Kidney tubule cell (primary cell): ENCODE results near the gene KIF26B.
"Not testable (repeated sequence)": the region's sequence is repeated elsewhere in the genome, so short reads cannot be mapped to it uniquely, and the experiment has no call there.

Source experiments
- DNase-seq: peaks from one replicate; pipeline ENCODE4 v3.0.0-alpha.2; 2018; ENCODE audit warnings: low spot score

The KIF26B gene

DNA sequence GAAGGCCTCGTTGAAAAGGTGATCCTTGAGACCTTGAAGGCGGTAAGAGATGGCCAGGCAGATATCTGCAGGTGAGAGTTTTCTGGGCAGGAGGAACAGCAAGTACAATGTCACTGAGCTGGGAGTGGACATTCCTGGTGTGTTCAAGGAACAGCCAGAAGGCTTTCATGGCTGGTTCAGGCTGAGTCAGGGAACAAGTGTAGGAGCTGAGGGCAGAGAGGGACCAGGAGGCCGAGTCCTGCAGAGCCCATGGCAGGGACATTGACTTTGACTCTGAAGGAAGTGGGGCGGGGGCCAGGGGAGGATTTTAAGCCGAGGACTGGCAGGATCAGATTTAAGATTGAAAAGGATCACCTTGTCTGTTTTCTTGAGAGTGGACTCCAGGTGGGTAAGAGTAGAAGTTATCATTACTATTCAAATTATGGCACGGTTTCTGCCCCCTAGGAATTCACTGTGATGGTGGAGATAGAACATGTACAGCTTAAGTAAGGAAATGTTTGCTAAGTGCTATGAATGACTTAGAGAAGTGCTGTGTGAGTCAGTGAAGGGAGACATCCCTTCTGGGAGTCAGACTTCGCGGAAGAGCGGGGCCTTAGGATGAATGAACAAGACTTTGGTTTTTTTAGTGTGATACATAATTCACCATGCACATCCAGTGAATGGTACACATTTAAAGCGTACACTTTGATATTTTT is 202.3 kb downstream of the KIF26B start:
- peak; percentile 87 for DNase-seq

DNA sequence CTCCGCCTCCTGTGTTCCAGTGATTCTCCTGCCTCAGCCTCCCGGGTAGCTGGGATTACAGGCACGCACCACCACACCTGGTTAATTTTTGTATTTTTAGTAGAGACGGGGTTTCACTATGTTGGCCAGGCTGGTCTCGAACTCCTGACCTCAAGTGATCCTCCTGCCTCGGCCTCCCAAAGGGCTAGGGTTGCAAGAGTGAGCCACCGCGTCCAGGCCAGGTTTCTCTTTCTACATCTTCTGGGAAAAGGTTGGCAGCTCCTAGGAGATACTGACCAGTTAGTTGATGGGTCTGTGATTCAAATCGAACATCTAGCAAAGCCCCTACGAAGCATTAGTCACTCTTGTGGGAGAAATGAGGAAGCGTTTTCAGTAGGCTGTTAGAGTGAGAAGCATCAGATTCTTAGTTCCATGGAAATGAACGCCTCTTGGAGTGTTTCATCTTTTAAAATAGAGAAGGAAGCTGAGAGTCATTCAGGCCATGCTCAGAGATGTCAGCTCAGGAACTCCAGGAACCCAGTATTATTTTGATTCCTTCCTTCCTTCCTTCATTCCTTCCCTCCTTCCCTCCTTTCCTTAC is 204.4 kb downstream of the KIF26B start:
- DNase-seq, result not testable (repeated sequence)

DNA sequence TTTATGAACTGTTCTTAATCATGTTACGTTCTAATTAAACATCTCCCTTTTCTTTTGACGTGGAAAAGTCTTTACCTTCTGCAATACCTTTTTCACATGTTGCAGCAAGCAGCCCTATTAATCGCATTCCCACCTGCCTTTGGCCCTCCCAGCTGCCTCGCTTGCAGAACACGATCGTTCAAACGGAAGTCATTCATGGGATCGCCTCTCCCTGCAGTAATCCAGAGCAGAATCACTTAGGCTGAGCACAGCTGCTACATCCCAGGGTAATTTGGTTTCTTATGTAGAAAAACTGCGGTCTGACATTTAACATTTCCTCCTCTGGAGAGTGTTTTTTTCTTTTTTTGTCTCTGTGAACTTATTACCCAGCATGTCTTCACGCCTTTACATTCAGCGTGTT is 206.3 kb downstream of the KIF26B start:
- no peak for DNase-seq

DNA sequence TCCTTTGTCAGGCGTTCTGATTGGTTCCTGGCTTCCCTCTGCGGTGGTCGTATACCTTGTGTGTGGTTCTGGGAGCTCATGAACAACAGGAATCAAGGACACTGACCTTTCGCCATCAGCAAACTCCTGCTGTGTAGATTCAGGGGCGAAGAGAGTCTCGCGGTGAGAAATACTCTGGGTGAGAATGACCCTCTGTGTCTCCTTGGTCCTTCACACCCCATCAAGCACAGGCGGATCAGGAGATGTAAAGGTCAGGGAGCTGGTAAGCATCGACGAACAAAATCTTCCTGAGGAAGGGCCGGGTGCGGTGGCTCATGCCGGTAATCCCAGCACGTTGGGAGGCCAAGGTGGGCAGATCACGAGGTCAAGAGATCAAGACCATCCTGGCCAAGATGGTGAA is 207.2 kb downstream of the KIF26B start:
- no peak for DNase-seq

DNA sequence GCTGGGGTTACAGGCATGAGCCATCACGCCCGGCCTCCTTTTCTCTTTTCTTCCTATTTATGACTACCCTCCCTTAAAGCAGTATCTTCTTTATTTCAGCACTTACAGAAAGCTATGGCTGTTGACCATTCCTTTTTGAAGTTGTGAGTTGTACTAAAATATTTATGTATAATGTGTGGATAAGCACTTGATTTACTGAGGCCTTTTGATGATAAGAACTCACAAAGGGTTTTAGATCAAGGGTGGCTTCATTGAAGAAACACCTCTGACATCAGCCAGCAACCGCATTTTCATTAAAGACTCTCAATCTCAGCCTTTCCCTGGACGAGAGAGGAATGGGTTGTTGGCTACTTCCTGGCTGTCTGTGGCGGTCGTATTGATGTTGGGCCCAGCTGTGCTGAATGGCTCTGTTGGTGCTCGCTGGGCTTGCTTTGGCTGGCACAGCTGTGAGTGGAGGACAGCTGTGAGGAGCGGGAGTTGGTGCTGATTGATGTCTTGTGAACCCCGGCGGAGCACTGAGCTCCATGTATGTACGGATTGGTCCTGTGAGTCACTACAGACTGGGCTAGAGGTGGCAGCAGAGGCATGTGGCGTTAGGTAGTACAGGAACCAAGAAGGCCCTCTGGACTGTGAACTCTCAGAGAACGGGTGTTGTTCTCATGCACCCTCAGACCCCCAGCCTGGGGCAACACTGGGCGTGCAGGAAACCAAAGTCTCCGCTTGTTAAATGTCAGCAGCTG is 208.8 kb downstream of the KIF26B start:
- no peak for DNase-seq

DNA sequence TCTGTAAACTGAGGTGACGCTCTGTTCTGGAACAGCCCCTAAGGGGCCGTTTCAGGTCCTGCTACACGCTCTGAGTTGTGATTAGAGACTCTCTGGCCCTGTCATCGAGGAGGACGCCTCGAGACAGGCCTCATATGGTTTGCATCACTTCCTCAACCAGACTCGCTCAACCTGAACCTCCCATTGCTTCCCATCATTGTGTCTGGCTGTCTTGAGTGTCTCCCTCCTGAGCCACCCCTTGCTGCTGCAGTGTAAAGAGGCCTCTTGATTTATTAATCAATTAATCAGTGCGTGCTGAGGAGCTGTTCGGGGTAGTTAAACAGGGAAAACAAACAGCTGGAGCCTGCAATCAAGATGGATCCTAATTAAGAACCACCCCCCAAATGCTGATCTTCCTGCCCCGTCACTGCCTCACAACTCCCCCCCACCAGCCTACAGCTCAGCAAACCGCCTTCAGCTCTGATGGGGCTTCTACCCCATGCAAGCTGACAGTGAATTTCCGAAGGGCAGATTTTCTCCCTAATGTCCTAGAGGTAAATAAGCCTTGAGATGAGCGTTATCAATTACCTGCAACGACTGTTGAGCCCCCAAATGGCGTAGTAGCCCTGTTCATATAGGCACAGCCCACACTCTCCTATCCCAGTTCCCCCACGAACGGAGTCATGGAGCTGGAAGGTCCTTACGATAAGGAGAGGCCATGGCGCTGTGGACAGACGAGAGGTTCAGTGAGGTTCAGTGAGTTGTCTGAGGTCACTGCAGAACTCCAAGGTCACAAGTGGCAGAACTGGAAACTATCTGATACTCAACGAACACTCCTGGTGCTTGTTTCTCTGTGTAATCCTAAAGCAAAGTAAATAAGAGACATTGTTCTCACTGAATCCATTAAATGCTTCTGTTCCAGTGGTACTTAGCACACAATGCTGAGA is 210.6 kb downstream of the KIF26B start:
- peak; percentile 23 for DNase-seq

DNA sequence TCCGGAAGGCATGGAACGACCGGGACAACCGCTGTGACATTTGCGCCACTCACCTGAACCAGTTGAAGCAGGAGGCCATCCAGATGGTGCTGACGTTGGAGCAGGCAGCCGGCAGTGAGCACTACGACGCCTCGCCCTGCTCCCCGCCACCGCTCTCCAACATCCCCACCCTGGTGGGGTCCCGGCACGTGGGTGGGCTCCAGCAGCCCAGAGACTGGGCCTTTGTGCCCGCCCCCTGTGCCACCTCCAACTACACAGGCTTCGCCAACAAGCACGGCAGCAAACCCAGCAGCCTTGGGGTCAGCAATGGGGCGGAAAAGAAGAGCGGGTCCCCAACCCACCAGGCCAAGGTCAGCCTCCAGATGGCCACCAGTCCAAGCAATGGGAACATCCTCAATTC is 212.1 kb downstream of the KIF26B start:
- DNase-seq, result no peak

DNA sequence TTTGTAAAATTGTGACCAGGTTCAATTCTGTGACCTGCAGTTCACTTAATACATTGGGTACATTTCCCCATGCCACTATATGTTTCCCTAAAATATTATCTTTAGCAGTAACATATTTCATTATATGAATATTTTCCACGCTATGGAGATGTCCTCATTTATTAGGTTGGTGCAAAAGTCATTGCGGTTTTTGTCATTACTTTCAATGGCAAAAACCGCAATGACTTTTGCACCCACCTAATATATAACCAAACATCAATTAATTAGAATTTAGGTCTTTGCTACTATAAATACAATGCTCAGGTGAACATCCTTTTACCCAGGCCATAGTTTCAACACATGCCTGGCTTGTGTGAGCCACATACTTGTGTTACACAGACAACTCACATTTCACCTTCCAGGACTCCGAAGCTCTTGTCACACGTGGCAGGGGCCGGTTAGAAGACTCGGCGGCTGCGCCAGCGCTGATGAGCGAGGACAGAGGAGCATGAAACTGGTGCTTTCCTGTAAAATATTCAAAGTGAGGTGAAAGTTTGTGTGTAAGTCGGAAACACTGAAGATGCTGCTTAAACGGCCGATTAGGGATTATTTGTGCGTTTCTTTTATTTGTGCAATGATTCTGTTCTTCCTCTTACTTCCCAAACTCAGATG is 215.5 kb downstream of the KIF26B start:
- peak; percentile 6 for DNase-seq

DNA sequence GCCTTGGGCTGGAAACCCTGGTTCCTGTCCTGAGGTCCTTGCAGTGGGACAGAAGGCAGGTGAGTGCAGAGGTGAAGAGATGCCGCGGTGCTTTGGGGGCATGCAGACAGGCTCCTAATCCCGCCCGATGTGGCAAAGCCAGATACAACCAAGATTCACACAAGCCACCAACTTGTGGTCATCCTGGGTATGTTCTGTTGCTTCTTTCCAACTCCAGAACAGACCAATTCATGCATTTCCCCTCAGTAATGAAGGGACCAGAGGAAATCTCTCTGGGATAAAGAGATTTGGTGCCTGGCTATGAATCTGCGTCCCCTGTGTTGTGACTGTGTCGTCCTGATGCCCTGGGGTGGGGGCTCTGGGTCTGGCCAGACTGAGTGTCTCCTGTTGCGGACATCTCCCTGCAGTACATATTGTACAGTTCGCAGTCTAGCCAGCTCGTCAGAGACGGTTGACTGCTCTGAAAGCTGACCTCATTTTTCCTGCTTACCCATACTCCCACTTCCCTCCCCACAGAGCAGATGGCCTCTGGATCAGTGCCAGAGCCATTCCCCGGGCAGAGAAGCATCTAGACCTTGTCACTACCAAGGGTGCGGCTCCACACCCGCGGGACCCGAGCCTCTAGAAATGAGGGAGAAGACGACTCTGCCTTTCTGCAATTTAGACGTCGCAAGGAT is 216.3 kb downstream of the KIF26B start:
- peak; percentile 89 for DNase-seq

DNA sequence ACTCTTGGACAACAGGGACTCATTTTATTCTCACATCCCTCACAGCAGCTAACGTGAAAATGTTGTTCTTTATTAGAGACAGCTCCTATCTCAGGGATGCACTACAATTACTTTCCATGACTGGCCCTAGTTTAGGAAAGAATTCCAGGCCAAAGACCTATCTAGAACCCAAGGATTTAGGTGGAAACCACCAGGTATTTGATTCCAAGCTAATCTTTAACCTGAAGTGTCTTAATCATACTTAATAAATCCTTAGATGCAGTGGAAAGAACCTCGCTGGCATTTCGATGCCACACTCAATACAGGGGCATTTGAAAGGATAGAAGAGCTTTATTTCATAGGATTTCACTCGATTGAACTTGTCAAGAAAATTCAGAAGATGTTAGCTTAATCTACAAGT is 218.3 kb downstream of the KIF26B start:
- DNase-seq, result peak; percentile 45

DNA sequence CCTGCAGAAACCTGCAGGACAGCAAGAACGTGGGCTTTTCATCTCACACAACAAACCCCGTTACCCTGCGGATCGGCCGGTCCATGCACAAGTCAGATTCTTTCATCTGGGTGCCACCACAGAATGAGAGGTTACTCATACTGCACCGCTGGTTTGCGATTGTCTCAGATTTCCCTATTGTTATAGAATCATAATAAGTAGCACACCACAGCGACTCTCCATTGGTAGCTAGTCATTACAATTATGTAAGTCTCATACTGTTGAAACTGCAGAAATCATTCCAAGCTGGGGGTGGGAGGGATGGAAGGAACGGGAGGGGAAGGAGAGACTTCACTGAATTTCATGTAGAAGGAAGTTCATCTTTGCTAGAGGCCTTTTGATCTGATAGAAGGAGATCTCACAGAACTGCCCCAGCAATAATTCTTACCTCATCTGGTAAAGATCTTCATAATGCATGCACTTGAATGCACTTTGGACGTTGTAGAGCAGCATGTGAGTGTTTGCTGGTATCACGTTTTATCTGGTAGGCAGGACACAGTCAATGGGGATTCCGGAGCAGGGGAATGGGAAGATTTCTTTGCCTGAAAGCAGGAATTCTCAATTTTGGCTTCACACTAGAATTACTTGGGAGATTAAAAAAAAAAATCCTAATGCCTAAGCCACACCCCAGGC is 221.1 kb downstream of the KIF26B start:
- DNase-seq, result no peak

DNA sequence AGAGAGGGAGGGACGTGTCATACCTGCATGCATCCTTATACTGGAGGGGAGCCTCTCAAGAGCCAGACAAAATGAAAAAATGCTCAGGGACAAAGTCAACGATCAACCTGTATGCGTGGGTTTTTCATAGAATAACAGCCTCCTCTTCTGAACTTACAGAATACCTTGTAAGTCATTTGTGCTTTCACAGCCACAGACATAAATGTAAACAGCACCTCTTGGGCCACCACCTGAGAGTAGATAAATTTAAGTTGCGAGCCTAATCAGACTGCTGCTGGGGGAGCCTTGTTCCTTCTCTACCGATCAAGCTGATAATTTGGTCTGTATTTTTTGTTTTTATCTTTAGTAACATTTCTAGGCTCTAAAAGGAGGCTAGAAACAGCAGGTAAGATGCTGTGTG is 223.1 kb downstream of the KIF26B start:
- DNase-seq, result no peak

DNA sequence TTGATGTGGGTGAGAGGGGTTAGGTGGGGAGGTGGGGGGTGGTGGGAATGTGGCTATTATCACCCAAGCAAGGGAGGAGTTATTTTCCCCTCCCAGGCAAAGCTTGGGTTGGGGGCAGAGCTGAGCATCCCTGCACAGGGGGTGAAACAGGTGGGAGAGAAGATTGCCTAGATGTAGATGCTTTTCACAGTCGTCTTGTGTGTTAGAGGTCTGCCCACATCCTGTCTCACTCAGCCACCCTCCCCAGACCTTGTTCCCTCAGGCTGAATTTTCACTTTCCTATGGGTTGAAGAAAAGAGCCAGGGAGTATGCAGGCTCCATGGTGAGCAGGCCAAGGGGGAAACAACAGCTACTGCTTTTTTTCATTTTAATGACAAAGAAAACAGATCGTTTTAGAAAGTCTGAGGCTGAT is 223.5 kb downstream of the KIF26B start:
- DNase-seq, result peak; percentile 25

DNA sequence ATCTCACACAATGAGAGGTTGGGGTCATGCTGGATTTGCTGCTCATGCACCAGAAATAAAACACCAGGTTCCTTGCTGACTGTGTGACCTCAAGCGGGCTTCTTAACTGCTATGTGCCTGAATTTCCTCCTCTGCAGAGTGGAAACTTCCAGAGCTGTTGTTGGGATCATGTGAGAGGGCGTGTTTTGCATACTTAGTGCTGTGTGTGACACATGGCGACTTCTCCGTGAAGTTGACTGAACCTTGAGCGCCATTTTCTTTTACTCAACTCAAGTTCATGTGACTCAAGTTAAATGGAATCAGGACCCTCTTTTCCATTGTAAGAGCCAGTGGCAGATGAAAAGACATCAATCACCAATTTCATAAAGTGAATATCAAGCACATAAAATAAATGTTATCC is 224.0 kb downstream of the KIF26B start:
- DNase-seq, result peak; percentile 7

DNA sequence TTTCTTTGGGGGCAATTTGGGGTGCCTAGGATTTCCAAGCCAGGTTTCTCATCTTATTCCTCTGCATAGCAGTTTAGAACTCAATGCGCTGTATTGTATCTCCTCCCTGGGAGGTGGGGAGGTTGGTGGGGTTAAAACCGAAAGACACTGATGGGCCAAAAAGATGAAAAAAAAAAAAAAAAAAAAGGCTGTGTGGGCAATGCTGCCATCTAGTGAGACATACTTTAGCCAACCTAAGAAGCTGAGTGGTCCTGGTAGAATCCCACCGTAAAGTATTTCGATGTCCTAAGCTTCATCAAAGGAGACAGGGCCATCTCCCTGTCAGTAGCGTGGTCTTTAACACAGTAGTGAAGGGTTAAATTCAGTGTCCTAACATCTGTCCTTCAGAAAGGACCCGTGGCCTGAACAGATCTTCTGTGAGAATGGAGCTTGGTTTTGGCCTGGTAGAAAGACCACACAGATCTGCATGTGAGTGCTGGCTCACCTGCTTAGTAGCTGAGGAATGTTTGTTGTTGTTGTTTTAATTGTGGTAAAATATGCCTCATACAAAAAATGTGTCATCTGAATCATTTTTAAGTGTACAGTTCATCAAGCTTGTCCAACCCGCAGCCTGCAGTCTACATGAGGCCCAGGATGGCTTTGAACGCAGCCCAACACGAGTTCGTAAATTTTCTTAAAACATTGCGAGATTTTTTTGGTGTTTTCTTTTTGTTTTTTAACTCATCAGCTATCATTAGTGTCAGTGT is 226.2 kb downstream of the KIF26B start:
- DNase-seq, result peak; percentile 6

DNA sequence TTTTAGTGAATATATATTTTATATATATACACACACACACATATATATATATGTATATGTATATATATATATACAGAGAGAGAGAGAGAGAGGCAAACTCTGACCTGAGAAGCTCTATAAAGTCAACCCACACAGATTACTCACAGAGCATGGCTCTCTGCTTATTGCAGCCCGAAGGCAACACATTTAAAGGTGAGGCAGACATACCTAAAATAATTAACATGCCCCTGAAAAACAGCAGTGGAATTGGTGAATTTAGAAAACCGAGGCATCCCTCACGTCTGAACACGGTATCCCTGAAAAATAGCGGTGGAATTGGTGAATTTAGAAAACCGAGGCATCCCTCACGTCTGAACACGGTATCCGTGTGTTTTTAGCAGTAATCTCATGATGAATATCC is 228.2 kb downstream of the KIF26B start:
- no peak for DNase-seq

DNA sequence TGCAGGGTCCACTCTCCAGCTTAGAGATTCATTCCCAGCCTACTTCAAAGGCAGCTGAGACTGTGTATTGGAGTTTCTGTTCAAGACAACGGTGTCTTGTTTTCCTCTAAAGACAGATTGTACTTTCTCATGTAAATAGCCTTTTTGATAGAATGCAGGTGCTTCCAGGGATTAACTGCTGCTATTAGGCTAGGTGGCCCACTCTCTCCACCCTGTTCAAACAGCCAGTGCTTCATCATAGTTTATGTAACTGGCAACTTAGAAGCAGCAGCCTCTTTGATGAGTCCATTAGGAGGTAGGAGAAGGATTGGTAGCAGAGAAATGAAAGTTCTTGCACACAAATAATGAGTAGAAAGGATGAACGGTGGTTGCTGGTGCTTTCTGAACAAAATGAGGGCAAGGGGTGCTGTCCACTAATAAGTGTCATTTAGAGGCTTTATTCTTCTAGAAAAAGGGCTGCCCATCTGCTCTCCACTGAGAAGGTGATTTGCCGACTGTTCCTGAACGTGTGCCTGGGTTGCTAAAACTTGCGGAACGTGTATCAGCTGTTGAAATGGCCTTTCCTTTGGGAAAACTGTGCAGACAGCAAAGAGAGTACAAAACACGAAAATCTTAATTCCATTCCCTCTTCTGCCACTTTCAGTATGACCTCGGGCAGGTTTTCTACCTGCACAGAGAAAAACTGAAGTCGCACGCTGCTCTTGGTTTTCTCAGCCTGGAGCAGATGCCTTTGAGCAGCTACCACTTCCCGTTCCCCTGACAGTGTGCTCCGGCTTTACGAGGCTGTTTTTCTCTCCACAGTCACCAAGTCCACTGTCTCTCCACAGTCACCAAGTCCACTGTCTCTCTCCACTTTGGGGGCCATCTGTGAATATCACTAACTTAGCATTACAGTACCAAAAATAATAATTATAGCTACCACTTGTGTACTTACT is 228.9 kb downstream of the KIF26B start:
- DNase-seq, result no peak

DNA sequence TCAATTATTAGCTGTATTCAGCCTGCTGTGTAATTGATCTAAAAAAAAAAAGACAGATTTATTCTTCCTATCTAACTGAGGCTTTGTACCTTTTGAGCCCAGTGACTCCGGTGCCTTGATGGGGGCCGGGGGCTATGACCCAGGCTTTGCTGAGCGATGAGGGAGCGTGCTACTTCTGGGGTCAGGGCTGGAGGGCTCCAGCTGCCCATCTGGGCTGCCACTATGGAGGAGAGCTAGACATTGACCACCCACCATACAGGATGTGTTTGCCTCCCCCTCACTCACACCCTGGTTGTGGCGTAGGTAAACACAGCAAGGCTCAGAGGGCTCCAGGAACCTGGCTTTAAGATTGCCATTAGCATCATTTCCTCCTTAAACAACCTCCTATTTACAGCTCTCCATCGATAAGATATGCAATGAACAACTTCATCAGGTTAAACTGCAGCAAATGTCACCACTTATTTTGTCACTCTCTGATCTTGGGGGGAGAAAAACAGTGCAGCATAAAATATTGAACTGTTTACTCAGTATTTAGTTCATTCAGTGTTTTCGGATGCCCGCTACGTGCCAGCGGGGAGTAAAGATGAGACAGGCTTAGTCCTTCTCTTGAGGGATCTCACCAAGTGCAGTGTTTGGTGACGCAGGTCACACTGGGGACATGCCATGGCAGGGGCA is 231.6 kb downstream of the KIF26B start:
- no peak for DNase-seq
